H1 (cell line): ENCODE measurements around the gene RBP5.

Source experiments
- ATF2 ChIP-seq: IDR thresholded peaks from 2 replicates; pipeline ENCODE4 v1.6.1; 2012; ENCODE audit warnings: low read length, inconsistent platforms
- BACH1 ChIP-seq: IDR thresholded peaks from 2 replicates; pipeline ENCODE4 v1.6.1; 2012; ENCODE audit warnings: low read length, improper control_type of control experiment
- CBX5 ChIP-seq: fragments of 300-800, 300-1000 bp; sonication (generic); IDR thresholded peaks from 2 replicates; pipeline ENCODE4 v1.7.1; 2016; ENCODE audit warnings: antibody characterized with exemption, low read length, low read depth
- CEBPB ChIP-seq: IDR thresholded peaks from 2 replicates; pipeline ENCODE4 v1.6.1; 2012; ENCODE audit warnings: low read depth, low read length
- CREB1 ChIP-seq: IDR thresholded peaks from 2 replicates; pipeline ENCODE4 v1.6.1; 2012; ENCODE audit warnings: inconsistent platforms
- CTCF ChIP-seq, 3 experiments: IDR thresholded peaks; 1 replicate in 2 of 3; 2 replicates in 1 of 3; pipeline versions ENCODE4 v1.5.1 to v1.6.1; 2011; ENCODE audit warnings: low read length in 3 of 3, mild to moderate bottlenecking in 3 of 3, inconsistent platforms in 2 of 3, low read depth in 1 of 3, moderate library complexity in 1 of 3; ENCODE audit not compliant: insufficient read depth in 1 of 3; ENCODE audit errors: control extremely low read depth in 1 of 3
- EZH2 ChIP-seq: fragments of 200-600 bp; sonication (generic); IDR thresholded peaks from 2 replicates; pipeline ENCODE4 v1.7.1; 2012; ENCODE audit warnings: low read depth, mild to moderate bottlenecking, moderate library complexity, low read length, inconsistent platforms; ENCODE audit not compliant: severe bottlenecking
- HDAC2 ChIP-seq, 2 experiments: fragments of 300-600 bp in 1 of 2; sonication (generic) in 1 of 2; IDR thresholded peaks; 2 replicates each; pipeline ENCODE4 v1.6.1; 2011 to 2012; ENCODE audit warnings: low read depth in 2 of 2, low read length in 2 of 2, mild to moderate bottlenecking in 2 of 2, moderate library complexity in 2 of 2, borderline replicate concordance in 1 of 2, inconsistent platforms in 1 of 2
- SP1 ChIP-seq: IDR thresholded peaks from 2 replicates; pipeline ENCODE4 v1.6.1; 2011; ENCODE audit warnings: low read depth, low read length

GRCh38 chr12:7075518-7075917 lies 53.2 kb downstream of the RBP5 start:
- no peak for TF ChIP-seq CEBPB
- TF ChIP-seq EZH2: no peak
- no peak for TF ChIP-seq CTCF (IDR thresholded peaks at IDR 0.05; ENCODE audit: control extremely low read depth in 1 of 3, insufficient read depth in 1 of 3, low read depth in 1 of 3, low read length in 3 of 3)
- no peak for TF ChIP-seq CBX5
- TF ChIP-seq BACH1: no peak
- TF ChIP-seq CREB1: no peak
- TF ChIP-seq ATF2: no peak
- no peak for TF ChIP-seq HDAC2 (IDR thresholded peaks at IDR 0.05; ENCODE audit: borderline replicate concordance in 1 of 2, low read depth in 2 of 2, low read length in 2 of 2)
- TF ChIP-seq SP1: no peak
